ENCODE data around the gene MRPS11. TPM values are rescaled to one million over a fixed set of nuclear protein-coding genes. Genes with fewer than 3 reads are reported as not detected.
A peak's percentile ranks its signal among the peaks of the same experiment; 100 is the strongest.

The MRPS11 gene
- total and polyA plus RNA-seq, 9 of the 15 experiments (the other 6 are each of a cell fraction or from before 2014, with no cell fraction given) = 28.3 to 83.2 (median 53.1) TPM

DNA sequence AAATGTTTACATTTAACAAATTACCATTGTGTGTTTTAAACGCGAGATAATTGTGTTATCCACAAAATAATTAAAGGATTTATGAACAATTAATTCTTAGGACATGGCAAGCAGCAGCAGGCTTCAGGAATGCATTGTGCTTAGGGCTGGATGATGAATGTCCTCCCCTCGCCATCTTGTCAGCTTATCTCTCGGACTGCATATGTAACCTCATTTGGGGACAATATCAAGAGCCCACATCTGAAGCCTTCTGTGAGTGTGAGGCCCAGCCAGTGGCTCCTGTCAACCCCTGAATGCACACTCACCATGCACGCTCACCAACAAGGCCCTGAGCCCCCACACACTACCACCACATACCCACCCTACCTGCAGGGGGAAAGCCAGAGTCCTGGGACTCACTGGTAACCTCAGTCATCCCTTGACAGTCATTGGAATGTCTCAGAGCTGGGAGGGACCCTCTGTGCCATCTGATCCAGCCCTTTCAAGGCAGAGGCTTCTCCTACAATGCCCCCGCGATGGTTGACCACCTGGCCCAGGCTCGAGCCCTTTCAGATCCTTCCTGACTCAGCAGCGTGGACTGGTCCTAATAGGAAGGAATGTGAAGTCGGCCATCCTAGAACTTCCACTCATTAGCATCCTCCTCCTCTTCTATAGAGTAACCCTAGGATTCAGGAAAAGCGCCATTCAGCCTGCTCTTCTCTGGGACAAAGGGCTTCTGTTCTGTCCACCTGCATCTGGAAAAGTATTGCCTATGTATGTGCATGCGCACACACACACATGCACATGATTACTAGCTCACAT, 38.5 kb upstream of the MRPS11 start:
- Histone ChIP-seq H3K27ac (ENCODE audit: extremely low read depth, low read depth, low read length) (no peak overlapping the region), H3K4me1 (replicated peaks in 1 of 2; ENCODE audit: control insufficient read depth in 2 of 2, insufficient read depth in 2 of 2, low read length in 2 of 2) (0 out of 5 replicates have a peak, but pooled peaks cover 0 to 4% of the 10 kb centered on the region in 2 experiments), H3K9me1 (ENCODE audit: control insufficient read depth, insufficient read depth, low read length) (no peaks in the 10 kb centered on the region), H3K79me2 (ENCODE audit: control insufficient read depth, insufficient read depth, low read length) (no peaks in the 10 kb centered on the region), H3K4me2 (ENCODE audit: insufficient read depth, low read length) (no peak overlapping the region), H3K36me3 (ENCODE audit: control insufficient read depth, insufficient read depth, low read length) (no peaks in the 10 kb centered on the region), H3K4me3 (no peak overlapping the region), H2AFZ (ENCODE audit: low read depth, low read length) (no peak overlapping the region), H3K9me3 (replicated peaks; ENCODE audit: control insufficient read depth, insufficient read depth, low read depth, low read length) (no peaks in the 10 kb centered on the region), H3K27me3 (ENCODE audit: control insufficient read depth in 2 of 2, insufficient read depth in 2 of 2, low read length in 2 of 2) (peaks cover 21 to 33% of the 10 kb centered on the region in 2 experiments), H3K9ac (ENCODE audit: insufficient read depth in 1 of 2, low read depth in 2 of 2, low read length in 2 of 2) (no peak overlapping the region), H4K20me1 (replicated peaks; ENCODE audit: control insufficient read depth, insufficient read depth, low read length) (no peaks in the 10 kb centered on the region; the same call in 1 of the 2 replicates)
- ATAC-seq = peak; percentile 61
- intact Hi-C loops (cut with micrococcal nuclease) (no loop called here), in situ Hi-C loops (cut with MboI) (no loop called here)
- 3% methylated on average over 12 of the region's 12 CpGs for WGBS (ENCODE audit: insufficient coverage, low coverage, missing lambda C conversion rate)
- TF ChIP-seq SREBF1 (IDR thresholded peaks at IDR 0.05; ENCODE audit: borderline replicate concordance, low read depth, low read length) = no peak
- TF ChIP-seq MEIS2 (IDR thresholded peaks at IDR 0.05; ENCODE audit: partially characterized antibody) = peak; percentile 47
- TF ChIP-seq, protein P1, sequence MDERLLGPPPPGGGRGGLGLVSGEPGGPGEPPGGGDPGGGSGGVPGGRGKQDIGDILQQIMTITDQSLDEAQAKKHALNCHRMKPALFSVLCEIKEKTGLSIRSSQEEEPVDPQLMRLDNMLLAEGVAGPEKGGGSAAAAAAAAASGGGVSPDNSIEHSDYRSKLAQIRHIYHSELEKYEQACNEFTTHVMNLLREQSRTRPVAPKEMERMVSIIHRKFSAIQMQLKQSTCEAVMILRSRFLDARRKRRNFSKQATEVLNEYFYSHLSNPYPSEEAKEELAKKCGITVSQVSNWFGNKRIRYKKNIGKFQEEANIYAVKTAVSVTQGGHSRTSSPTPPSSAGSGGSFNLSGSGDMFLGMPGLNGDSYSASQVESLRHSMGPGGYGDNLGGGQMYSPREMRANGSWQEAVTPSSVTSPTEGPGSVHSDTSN (CRISPR knock-in tag; IDR thresholded peaks at IDR 0.05; ENCODE audit: low read depth) = no peak
- TF ChIP-seq, protein P1 (tag; conservative IDR thresholded peaks at IDR 0.05; ENCODE audit: low read depth) = peak; percentile 40; the same call in 1 of the 2 replicates
- no peak for FAIRE-seq
- peak in 1 of 4 experiments; percentile 10 for DNase-seq (ENCODE audit: extremely low read depth in 1 of 4, low spot score in 3 of 4)
- no TSS peak for BruUV-seq (replicated peaks)
- POLR2A ChIA-PET = interaction anchor here (1.1 kb wide), 2 partner anchors 16 to 31 kb away, joined by 3 read pairs; no protein-coding TSS in a partner anchor
- CTCF ChIA-PET (ENCODE audit: low intra/inter-chr PET ratio) = no interaction called here

All from K562 (cell line).